ENCODE data around the gene TAS2R40.
"Not testable (repeated sequence)": the region's sequence is repeated elsewhere in the genome, so short reads cannot be mapped to it uniquely, and the experiment has no call there.

TAS2R40 gene

GRCh38 chr7:143210541-143210940 lies 11.3 kb upstream of the TAS2R40 start:
- no peak overlapping the region for H3K4me3 ChIP-seq (ENCODE audit: low read depth, low read length)
- DNase-seq (ENCODE audit: low read depth) = no peak
- TF ChIP-seq CTCF (IDR thresholded peaks at IDR 0.05; ENCODE audit: control insufficient read depth, extremely low read depth, insufficient read depth) = no peak

GRCh38 chr7:143213478-143213877 lies 8.4 kb upstream of the TAS2R40 start:
- DNase-seq (ENCODE audit: low read depth); H3K4me3 ChIP-seq (ENCODE audit: low read depth, low read length): not testable (repeated sequence)

GRCh38 chr7:143214789-143215679 lies 6.8 kb upstream of the TAS2R40 start:
- peak; percentile 65 for DNase-seq (ENCODE audit: low read depth)
- H3K4me3 ChIP-seq (ENCODE audit: low read depth, low read length) = no peak overlapping the region
- TF ChIP-seq CTCF (IDR thresholded peaks at IDR 0.05; ENCODE audit: control insufficient read depth, extremely low read depth, insufficient read depth) = peak; percentile 100

GRCh38 chr7:143216151-143216550 lies 5.7 kb upstream of the TAS2R40 start:
- TF ChIP-seq CTCF (IDR thresholded peaks at IDR 0.05; ENCODE audit: control insufficient read depth, extremely low read depth, insufficient read depth) = no peak
- no peak overlapping the region for H3K4me3 ChIP-seq (ENCODE audit: low read depth, low read length)
- DNase-seq (ENCODE audit: low read depth) = no peak

GRCh38 chr7:143216686-143217085 lies 5.2 kb upstream of the TAS2R40 start:
- DNase-seq (ENCODE audit: low read depth) = no peak
- TF ChIP-seq CTCF (IDR thresholded peaks at IDR 0.05; ENCODE audit: control insufficient read depth, extremely low read depth, insufficient read depth) = no peak
- H3K4me3 ChIP-seq (ENCODE audit: low read depth, low read length) = no peak overlapping the region

- TF ChIP-seq CTCF (IDR thresholded peaks at IDR 0.05; ENCODE audit: control insufficient read depth, extremely low read depth, insufficient read depth) = no peak
- no peak overlapping the region for H3K4me3 ChIP-seq (ENCODE audit: low read depth, low read length)
Measured at GRCh38 chr7:143217806-143218205, 4.0 kb upstream of the TAS2R40 start.

GRCh38 chr7:143221286-143221685 lies 551 bp upstream of the TAS2R40 start:
- DNase-seq (ENCODE audit: low read depth) = no peak
- no peak for TF ChIP-seq CTCF (IDR thresholded peaks at IDR 0.05; ENCODE audit: control insufficient read depth, extremely low read depth, insufficient read depth)
- H3K4me3 ChIP-seq (ENCODE audit: low read depth, low read length) = no peak overlapping the region

More at GRCh38 chr7:143217806-143218205, 4.0 kb upstream of the TAS2R40 start:
- DNase-seq (ENCODE audit: low read depth) = no peak
